Rectal smooth muscle tissue (tissue), 1 donor: ENCODE data around the gene LSM14A.
"Not testable (repeated sequence)": the region's sequence is repeated elsewhere in the genome, so short reads cannot be mapped to it uniquely, and the experiment has no call there.

ENCODE experiments used
- H3K27ac ChIP-seq: one replicate; pipeline ENCODE4 v1.7.0; 2013; ENCODE audit warnings: low read depth, low read length, inconsistent platforms
- H3K27me3 ChIP-seq: one replicate; pipeline ENCODE4 v1.7.0; 2013; ENCODE audit warnings: low read length; ENCODE audit not compliant: control insufficient read depth, insufficient read depth
- H3K36me3 ChIP-seq: one replicate; pipeline ENCODE4 v1.7.0; 2013; ENCODE audit warnings: low read length; ENCODE audit not compliant: control insufficient read depth, insufficient read depth
- H3K4me1 ChIP-seq: one replicate; pipeline ENCODE4 v1.7.0; 2013; ENCODE audit warnings: low read length; ENCODE audit not compliant: control insufficient read depth, insufficient read depth
- H3K4me3 ChIP-seq: one replicate; pipeline ENCODE4 v1.7.0; 2013; ENCODE audit warnings: low read length
- H3K9ac ChIP-seq: one replicate; pipeline ENCODE4 v1.7.0; 2013; ENCODE audit warnings: low read length

The LSM14A gene

GRCh38 chr19:34209726-34210125, 37.4 kb downstream of the LSM14A start:
- no peaks in the 10 kb centered on the region for H3K4me1 ChIP-seq
- H3K27ac ChIP-seq: no peak overlapping the region
- no peak overlapping the region for H3K4me3 ChIP-seq
- H3K36me3 ChIP-seq: peaks cover 11% of the 10 kb centered on the region
- no peak overlapping the region for H3K9ac ChIP-seq
- no peaks in the 10 kb centered on the region for H3K27me3 ChIP-seq

- no peak overlapping the region for H3K27ac ChIP-seq
- no peak overlapping the region for H3K4me3 ChIP-seq
- no peaks in the 10 kb centered on the region for H3K27me3 ChIP-seq
- H3K4me1 ChIP-seq: no peaks in the 10 kb centered on the region
- H3K36me3 ChIP-seq: peaks cover 8% of the 10 kb centered on the region
- no peak overlapping the region for H3K9ac ChIP-seq
Observed at GRCh38 chr19:34213283-34213682, 41.0 kb downstream of the LSM14A start.

GRCh38 chr19:34214040-34214439, 41.7 kb downstream of the LSM14A start:
- no peaks in the 10 kb centered on the region for H3K27me3 ChIP-seq
- H3K9ac ChIP-seq: no peak overlapping the region
- no peaks in the 10 kb centered on the region for H3K4me1 ChIP-seq
- H3K27ac ChIP-seq: no peak overlapping the region
- no peak overlapping the region for H3K4me3 ChIP-seq
- peaks cover 5% of the 10 kb centered on the region for H3K36me3 ChIP-seq

GRCh38 chr19:34215006-34215665, 42.8 kb downstream of the LSM14A start:
- Histone ChIP-seq H3K27ac (no peak overlapping the region), H3K36me3 (peaks cover 5% of the 10 kb centered on the region), H3K4me1 (no peaks in the 10 kb centered on the region), H3K27me3 (no peaks in the 10 kb centered on the region), H3K9ac (no peak overlapping the region), H3K4me3 (no peak overlapping the region)

GRCh38 chr19:34215666-34216038, 43.3 kb downstream of the LSM14A start:
- no peak overlapping the region for H3K9ac ChIP-seq
- no peak overlapping the region for H3K27ac ChIP-seq
- no peak overlapping the region for H3K4me3 ChIP-seq
- no peaks in the 10 kb centered on the region for H3K27me3 ChIP-seq
- H3K36me3 ChIP-seq: peaks cover 2% of the 10 kb centered on the region
- H3K4me1 ChIP-seq: no peaks in the 10 kb centered on the region

GRCh38 chr19:34216745-34217219, 44.5 kb downstream of the LSM14A start:
- H3K36me3 ChIP-seq: not testable (repeated sequence)

GRCh38 chr19:34217952-34218817, 45.9 kb downstream of the LSM14A start:
- peaks cover 5% of the 10 kb centered on the region for H3K36me3 ChIP-seq
- H3K27ac ChIP-seq: no peak overlapping the region
- no peaks in the 10 kb centered on the region for H3K27me3 ChIP-seq
- no peak overlapping the region for H3K9ac ChIP-seq
- no peak overlapping the region for H3K4me3 ChIP-seq
- H3K4me1 ChIP-seq: no peaks in the 10 kb centered on the region

More at GRCh38 chr19:34216745-34217219, 44.5 kb downstream of the LSM14A start:
- not testable (repeated sequence) for H3K4me3 ChIP-seq, H3K4me1 ChIP-seq, H3K9ac ChIP-seq, H3K27ac ChIP-seq, H3K27me3 ChIP-seq

- peaks cover 7% of the 10 kb centered on the region for H3K36me3 ChIP-seq
Observed at GRCh38 chr19:34218818-34219164, 46.5 kb downstream of the LSM14A start.

GRCh38 chr19:34220472-34221063, 48.3 kb downstream of the LSM14A start:
- Histone ChIP-seq H3K4me3 (no peak overlapping the region), H3K27me3 (no peaks in the 10 kb centered on the region), H3K27ac (no peak overlapping the region), H3K9ac (no peak overlapping the region), H3K4me1 (no peaks in the 10 kb centered on the region), H3K36me3 (peaks cover 16% of the 10 kb centered on the region)

More at GRCh38 chr19:34218818-34219164, 46.5 kb downstream of the LSM14A start:
- H3K4me3 ChIP-seq: no peak overlapping the region
- H3K27me3 ChIP-seq: no peaks in the 10 kb centered on the region
- H3K4me1 ChIP-seq: no peaks in the 10 kb centered on the region
- no peak overlapping the region for H3K9ac ChIP-seq
- no peak overlapping the region for H3K27ac ChIP-seq

- H3K4me3 ChIP-seq: no peak overlapping the region
- peaks cover 23% of the 10 kb centered on the region for H3K36me3 ChIP-seq
- H3K9ac ChIP-seq: no peak overlapping the region
- H3K27me3 ChIP-seq: no peaks in the 10 kb centered on the region
- H3K27ac ChIP-seq: no peak overlapping the region
- H3K4me1 ChIP-seq: no peaks in the 10 kb centered on the region
Observed at GRCh38 chr19:34222386-34222785, 50.1 kb downstream of the LSM14A start.

- no peaks in the 10 kb centered on the region for H3K4me1 ChIP-seq
- no peaks in the 10 kb centered on the region for H3K27me3 ChIP-seq
- no peak overlapping the region for H3K4me3 ChIP-seq
- H3K36me3 ChIP-seq: peaks cover 28% of the 10 kb centered on the region
- no peak overlapping the region for H3K27ac ChIP-seq
- no peak overlapping the region for H3K9ac ChIP-seq
Observed at GRCh38 chr19:34224996-34225658, 52.8 kb downstream of the LSM14A start.

- Histone ChIP-seq H3K36me3 (peaks cover 28% of the 10 kb centered on the region), H3K4me1 (no peaks in the 10 kb centered on the region), H3K27me3 (no peaks in the 10 kb centered on the region), H3K9ac (no peak overlapping the region), H3K4me3 (no peak overlapping the region), H3K27ac (no peak overlapping the region)
Observed at GRCh38 chr19:34225659-34226015, 53.3 kb downstream of the LSM14A start.
